ENCODE results near the gene GYS1.
"Not testable (repeated sequence)": the region's sequence is repeated elsewhere in the genome, so short reads cannot be mapped to it uniquely, and the experiment has no call there.

Gene GYS1

DNA sequence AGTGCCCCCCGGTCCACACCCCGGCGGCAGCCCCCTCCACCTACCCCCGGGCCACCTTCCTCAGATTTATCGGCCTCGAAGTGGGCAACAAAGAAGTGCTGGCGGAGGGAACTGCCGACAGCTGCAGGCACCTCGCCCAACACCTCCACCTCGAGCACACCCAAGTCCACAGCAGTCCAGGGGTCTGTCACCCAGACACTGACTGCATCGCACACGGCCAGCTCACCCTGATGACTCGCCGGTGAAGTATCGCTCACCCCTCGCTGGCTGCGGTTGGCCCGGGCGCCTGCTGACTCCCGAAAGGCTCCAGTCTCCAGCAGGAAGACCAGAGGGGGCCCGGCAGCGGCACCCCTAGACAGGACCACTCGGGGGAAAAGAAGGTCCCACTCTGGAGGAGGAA is 32.5 kb upstream of the GYS1 start:
- not testable (repeated sequence) for H3K4ac ChIP-seq (ENCODE audit: low read depth, low read length); H2AK5ac ChIP-seq (ENCODE audit: low read length); H3K36me3 ChIP-seq (ENCODE audit: control insufficient read depth, insufficient read depth, low read length)

DNA sequence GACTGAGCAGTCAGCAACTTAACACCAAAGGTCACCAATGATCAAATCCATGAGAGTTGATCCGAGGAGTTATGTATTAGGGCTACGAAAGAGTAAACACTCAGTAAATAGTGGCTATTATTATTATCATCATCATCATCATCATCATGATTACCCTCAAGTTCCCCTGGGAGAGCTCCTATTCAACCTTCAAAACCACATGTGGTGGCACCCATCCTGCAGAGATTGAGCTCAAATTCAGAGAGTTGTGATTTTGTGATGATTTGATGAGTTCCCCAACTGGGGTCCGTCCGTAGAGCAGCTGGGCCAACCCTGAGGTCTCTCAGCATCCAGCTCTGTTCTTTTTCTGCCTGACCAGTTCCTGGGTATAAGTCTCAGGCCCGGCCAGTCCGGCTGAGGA is 32.0 kb upstream of the GYS1 start:
- not testable (repeated sequence) for H4K5ac ChIP-seq (ENCODE audit: low read length); H3K4me1 ChIP-seq (ENCODE audit: control insufficient read depth, low read depth, low read length); H3K4me2 ChIP-seq (ENCODE audit: low read length); H3K56ac ChIP-seq (ENCODE audit: low read length); H3K9ac ChIP-seq (ENCODE audit: low read length); H2BK5ac ChIP-seq (ENCODE audit: low read length); H2BK120ac ChIP-seq (ENCODE audit: low read depth, low read length); H3K18ac ChIP-seq (ENCODE audit: low read length); H4K8ac ChIP-seq (ENCODE audit: low read depth, low read length); H2BK15ac ChIP-seq (replicated peaks; ENCODE audit: low read depth); H3K4me3 ChIP-seq (ENCODE audit: low read length); H3K23ac ChIP-seq (ENCODE audit: low read length); H3K79me2 ChIP-seq (ENCODE audit: control insufficient read depth, insufficient read depth, low read length); H3K79me1 ChIP-seq (ENCODE audit: low read length); H3K27me3 ChIP-seq (ENCODE audit: insufficient read depth, low read length, poor library complexity); H2AK5ac ChIP-seq (ENCODE audit: low read length); H3K36me3 ChIP-seq (ENCODE audit: control insufficient read depth, insufficient read depth, low read length); H3K4ac ChIP-seq (ENCODE audit: low read depth, low read length); H3K27ac ChIP-seq (ENCODE audit: low read depth, low read length); DNase-seq
- WGBS (ENCODE audit: extremely low coverage, insufficient coverage, low lambda C conversion rate): no CpG with 5 or more reads among the region's 6 CpGs

More for the DNA sequence above, 32.5 kb upstream of the GYS1 start:
- not testable (repeated sequence) for H3K27me3 ChIP-seq (ENCODE audit: insufficient read depth, low read length, poor library complexity); H2BK15ac ChIP-seq (replicated peaks; ENCODE audit: low read depth); H3K4me1 ChIP-seq (ENCODE audit: control insufficient read depth, low read depth, low read length); H3K79me2 ChIP-seq (ENCODE audit: control insufficient read depth, insufficient read depth, low read length); H3K56ac ChIP-seq (ENCODE audit: low read length); H3K27ac ChIP-seq (ENCODE audit: low read depth, low read length); H4K8ac ChIP-seq (ENCODE audit: low read depth, low read length); H3K23ac ChIP-seq (ENCODE audit: low read length); DNase-seq; H2BK5ac ChIP-seq (ENCODE audit: low read length); H3K4me2 ChIP-seq (ENCODE audit: low read length); H3K18ac ChIP-seq (ENCODE audit: low read length); H4K5ac ChIP-seq (ENCODE audit: low read length); H3K9ac ChIP-seq (ENCODE audit: low read length); H3K4me3 ChIP-seq (ENCODE audit: low read length); H3K79me1 ChIP-seq (ENCODE audit: low read length); H2BK120ac ChIP-seq (ENCODE audit: low read depth, low read length)
- no CpG with 5 or more reads among the region's 23 CpGs for WGBS (ENCODE audit: extremely low coverage, insufficient coverage, low lambda C conversion rate)

DNA sequence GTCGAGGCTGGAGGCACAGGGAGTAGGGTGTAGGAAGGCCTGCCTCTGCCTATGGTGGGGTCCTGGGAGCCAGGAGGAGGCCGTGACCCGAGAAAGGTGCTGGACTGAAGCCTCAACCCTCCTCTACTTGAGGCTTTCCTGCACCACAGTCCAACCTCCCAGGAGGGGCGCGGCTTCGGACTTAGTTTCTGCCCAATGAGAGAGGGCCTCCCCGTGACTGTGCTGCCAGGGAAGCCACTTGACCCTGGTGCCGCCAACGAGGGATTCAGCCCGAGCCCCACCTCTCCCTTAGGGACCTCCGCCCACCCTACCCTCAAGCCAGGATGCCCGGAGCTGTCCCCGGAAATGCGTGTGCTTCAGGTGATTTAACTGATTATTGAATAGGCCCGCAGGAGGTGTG is 31.1 kb upstream of the GYS1 start, which contains the start of gene CGB3:
CGB3 (minus strand) TSS at position 101 of the 400 bp plus-strand sequence. CDS start 362 bp downstream, outside the sequence.
- not testable (repeated sequence) for H2BK5ac ChIP-seq (ENCODE audit: low read length); H3K36me3 ChIP-seq (ENCODE audit: control insufficient read depth, insufficient read depth, low read length); H2AK5ac ChIP-seq (ENCODE audit: low read length); H3K18ac ChIP-seq (ENCODE audit: low read length); H3K9ac ChIP-seq (ENCODE audit: low read length); H3K79me2 ChIP-seq (ENCODE audit: control insufficient read depth, insufficient read depth, low read length); H3K79me1 ChIP-seq (ENCODE audit: low read length); H3K23ac ChIP-seq (ENCODE audit: low read length); H4K8ac ChIP-seq (ENCODE audit: low read depth, low read length); H2BK15ac ChIP-seq (replicated peaks; ENCODE audit: low read depth); H3K4me3 ChIP-seq (ENCODE audit: low read length); H3K4ac ChIP-seq (ENCODE audit: low read depth, low read length); H3K27me3 ChIP-seq (ENCODE audit: insufficient read depth, low read length, poor library complexity); H2BK120ac ChIP-seq (ENCODE audit: low read depth, low read length); H3K27ac ChIP-seq (ENCODE audit: low read depth, low read length); H3K4me1 ChIP-seq (ENCODE audit: control insufficient read depth, low read depth, low read length); H3K4me2 ChIP-seq (ENCODE audit: low read length); DNase-seq; H3K56ac ChIP-seq (ENCODE audit: low read length); H4K5ac ChIP-seq (ENCODE audit: low read length)
- no CpG with 5 or more reads among the region's 15 CpGs for WGBS (ENCODE audit: extremely low coverage, insufficient coverage, low lambda C conversion rate)

DNA sequence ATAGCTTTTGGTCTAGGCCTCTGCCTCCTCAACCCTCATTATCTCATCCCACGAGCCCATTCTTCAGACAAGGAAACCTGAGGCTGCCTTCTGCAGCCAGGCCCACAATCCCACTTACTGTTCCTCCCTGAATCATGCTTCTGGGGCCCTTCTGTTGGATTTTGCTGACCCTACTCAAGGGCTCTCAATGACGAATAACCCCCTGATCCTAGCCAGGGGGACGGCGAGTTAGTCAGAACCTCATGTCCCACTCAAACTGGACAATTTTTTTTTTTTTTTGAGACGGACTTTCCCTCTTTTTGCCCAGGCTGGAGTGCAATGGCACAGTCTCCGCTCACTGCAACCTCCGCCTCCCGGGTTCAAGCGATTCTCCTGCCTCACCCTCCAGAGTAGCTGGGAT is 29.0 kb upstream of the GYS1 start:
- no peak overlapping the region for H2BK5ac ChIP-seq (ENCODE audit: low read length)
- no peaks in the 10 kb centered on the region for H3K36me3 ChIP-seq (ENCODE audit: control insufficient read depth, insufficient read depth, low read length)
- H3K79me2 ChIP-seq (ENCODE audit: control insufficient read depth, insufficient read depth, low read length): no peaks in the 10 kb centered on the region
- H4K5ac ChIP-seq (ENCODE audit: low read length): no peak overlapping the region
- no peaks in the 10 kb centered on the region for H3K79me1 ChIP-seq (ENCODE audit: low read length)
- DNase-seq: no peak
- H3K23ac ChIP-seq (ENCODE audit: low read length): no peak overlapping the region
- no peak overlapping the region for H2AK5ac ChIP-seq (ENCODE audit: low read length)
- H3K27ac ChIP-seq (ENCODE audit: low read depth, low read length): no peak overlapping the region
- H2BK120ac ChIP-seq (ENCODE audit: low read depth, low read length): no peak overlapping the region
- H3K4me2 ChIP-seq (ENCODE audit: low read length): no peak overlapping the region
- H3K9ac ChIP-seq (ENCODE audit: low read length): no peak overlapping the region
- H3K4me1 ChIP-seq (ENCODE audit: control insufficient read depth, low read depth, low read length): no peaks in the 10 kb centered on the region
- no peaks in the 10 kb centered on the region for H3K27me3 ChIP-seq (ENCODE audit: insufficient read depth, low read length, poor library complexity)
- H3K56ac ChIP-seq (ENCODE audit: low read length): no peak overlapping the region
- no peak overlapping the region for H3K18ac ChIP-seq (ENCODE audit: low read length)
- WGBS (ENCODE audit: extremely low coverage, insufficient coverage, low lambda C conversion rate): no CpG with 5 or more reads among the region's 9 CpGs
- no peak overlapping the region for H3K4ac ChIP-seq (ENCODE audit: low read depth, low read length)
- H3K4me3 ChIP-seq (ENCODE audit: low read length): no peak overlapping the region
- H2BK15ac ChIP-seq (replicated peaks; ENCODE audit: low read depth): no peak overlapping the region
- H4K8ac ChIP-seq (ENCODE audit: low read depth, low read length): no peak overlapping the region

DNA sequence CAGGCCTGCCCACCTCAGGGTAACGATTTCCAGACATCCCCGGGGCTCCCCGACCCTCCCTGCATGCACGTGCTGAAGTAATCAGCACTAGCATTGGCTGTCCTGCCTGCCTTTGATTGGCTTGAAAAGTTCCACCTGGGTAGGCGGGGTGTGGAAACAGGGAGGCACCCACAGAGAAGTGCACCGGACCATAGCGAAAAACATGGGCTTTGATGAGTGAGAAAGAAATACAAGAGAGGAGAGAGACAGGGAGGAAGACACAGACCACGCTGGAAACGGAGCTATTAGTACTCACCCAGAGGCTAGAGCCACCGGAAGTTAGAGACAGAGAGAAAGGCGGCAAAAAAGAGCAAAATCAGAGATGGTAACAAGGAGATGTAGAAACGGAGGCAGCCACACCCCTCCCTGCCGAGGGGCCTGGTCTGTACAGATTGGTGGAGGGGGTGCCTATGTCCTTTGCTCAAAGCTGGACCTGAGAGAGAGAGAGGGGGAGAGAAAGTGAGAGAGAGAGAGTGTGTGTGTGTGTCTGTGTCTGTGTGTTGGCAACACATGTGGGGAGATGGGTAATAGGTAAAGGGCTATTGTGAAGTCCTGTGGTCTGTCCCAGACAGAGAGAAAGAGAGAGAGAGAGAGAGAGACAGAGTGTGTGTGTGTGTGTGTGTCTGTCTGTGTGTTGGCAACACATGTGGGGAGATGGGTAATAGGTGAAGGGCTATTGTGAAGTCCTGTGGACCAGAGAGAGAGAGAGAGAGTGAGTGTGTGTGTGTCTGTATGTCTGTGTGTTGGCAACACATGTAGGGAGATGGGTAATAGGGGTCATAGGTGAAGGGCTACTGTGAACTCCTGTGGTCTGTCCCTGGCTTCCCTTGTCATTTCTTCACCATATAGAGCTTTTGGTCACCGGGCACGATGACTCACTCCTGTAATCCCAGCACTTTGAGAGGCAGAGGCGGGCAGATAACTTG is 28.1 kb upstream of the GYS1 start:
- H3K4ac ChIP-seq (ENCODE audit: low read depth, low read length): no peak overlapping the region
- no peak overlapping the region for H4K8ac ChIP-seq (ENCODE audit: low read depth, low read length)
- H3K23ac ChIP-seq (ENCODE audit: low read length): no peak overlapping the region
- no CpG with 5 or more reads among the region's 16 CpGs for WGBS (ENCODE audit: extremely low coverage, insufficient coverage, low lambda C conversion rate)
- H2AK5ac ChIP-seq (ENCODE audit: low read length): no peak overlapping the region
- H3K27ac ChIP-seq (ENCODE audit: low read depth, low read length): no peak overlapping the region
- no peak overlapping the region for H3K9ac ChIP-seq (ENCODE audit: low read length)
- no peaks in the 10 kb centered on the region for H3K79me1 ChIP-seq (ENCODE audit: low read length)
- no peaks in the 10 kb centered on the region for H3K79me2 ChIP-seq (ENCODE audit: control insufficient read depth, insufficient read depth, low read length)
- H4K5ac ChIP-seq (ENCODE audit: low read length): no peak overlapping the region
- H2BK5ac ChIP-seq (ENCODE audit: low read length): no peak overlapping the region
- no peak overlapping the region for H2BK120ac ChIP-seq (ENCODE audit: low read depth, low read length)
- H2BK15ac ChIP-seq (replicated peaks; ENCODE audit: low read depth): no peak overlapping the region
- no peak for DNase-seq
- no peak overlapping the region for H3K18ac ChIP-seq (ENCODE audit: low read length)
- H3K4me2 ChIP-seq (ENCODE audit: low read length): no peak overlapping the region
- no peaks in the 10 kb centered on the region for H3K27me3 ChIP-seq (ENCODE audit: insufficient read depth, low read length, poor library complexity)
- no peak overlapping the region for H3K4me3 ChIP-seq (ENCODE audit: low read length)
- H3K4me1 ChIP-seq (ENCODE audit: control insufficient read depth, low read depth, low read length): no peaks in the 10 kb centered on the region
- H3K36me3 ChIP-seq (ENCODE audit: control insufficient read depth, insufficient read depth, low read length): no peaks in the 10 kb centered on the region
- no peak overlapping the region for H3K56ac ChIP-seq (ENCODE audit: low read length)
